HepG2 (cell line): ENCODE data around the gene SSBP4. TPM values are rescaled to one million over a fixed set of nuclear protein-coding genes. Genes with fewer than 3 reads are reported as not detected.

ENCODE experiments used
- AGO1 ChIP-seq: fragments of 200-400 bp; formaldehyde crosslinking; IDR thresholded peaks from 2 replicates; pipeline ENCODE4 v1.6.1; 2017; ENCODE audit warnings: mild to moderate bottlenecking, low read depth, low read length, moderate library complexity; ENCODE audit not compliant: poor library complexity, severe bottlenecking
- ARID5B ChIP-seq: IDR thresholded peaks from 2 replicates; pipeline ENCODE4 v1.4.0; 2020; ENCODE audit warnings: mild to moderate bottlenecking, missing genetic modification reagents
- CBX2 ChIP-seq, 2 experiments: fragments of 200-600 bp in 1 of 2; sonication (generic); formaldehyde crosslinking in 1 of 2; IDR thresholded peaks; 2 replicates each; pipeline versions ENCODE4 v1.7.0 to v1.8.1; 2018 to 2022; ENCODE audit warnings: low read depth in 2 of 2, low read length in 1 of 2, mild to moderate bottlenecking in 1 of 2, missing genetic modification reagents in 1 of 2
- CENPBD1 ChIP-seq: sonication (generic); formaldehyde crosslinking; IDR thresholded peaks from 2 replicates; pipeline ENCODE4 v1.8.0; 2022; ENCODE audit warnings: missing genetic modification reagents, low read depth, mild to moderate bottlenecking, borderline replicate concordance
- MTF1 ChIP-seq: sonication (generic); formaldehyde crosslinking; IDR thresholded peaks from 2 replicates; pipeline ENCODE4 v1.5.0; 2020; ENCODE audit warnings: missing genetic modification reagents
- MYPOP ChIP-seq: sonication (generic); formaldehyde crosslinking; IDR thresholded peaks from 2 replicates; pipeline ENCODE4 v1.8.1; 2023; ENCODE audit warnings: mild to moderate bottlenecking, moderate library complexity, missing genetic modification reagents
- POGZ ChIP-seq: sonication (generic); formaldehyde crosslinking; IDR thresholded peaks from 2 replicates; pipeline ENCODE4 v1.4.0; 2020; ENCODE audit warnings: mild to moderate bottlenecking, missing genetic modification reagents
- SPEN ChIP-seq: sonication (generic); formaldehyde crosslinking; IDR thresholded peaks from 2 replicates; pipeline ENCODE4 v1.5.1; 2020; ENCODE audit warnings: low read depth, mild to moderate bottlenecking, missing genetic modification reagents
- ZBTB2 ChIP-seq: sonication (generic); formaldehyde crosslinking; IDR thresholded peaks from 2 replicates; pipeline ENCODE4 v1.8.0; 2022; ENCODE audit warnings: low read depth, missing genetic modification reagents
- ZEB1 ChIP-seq: IDR thresholded peaks from 2 replicates; pipeline ENCODE4 v1.6.1; 2012; ENCODE audit warnings: mild to moderate bottlenecking, low read depth, inconsistent platforms; ENCODE audit not compliant: insufficient replicate concordance
- ZNF12 ChIP-seq: sonication (generic); formaldehyde crosslinking; IDR thresholded peaks from 2 replicates; pipeline ENCODE4 v1.5.0; 2020; ENCODE audit warnings: missing genetic modification reagents
- ZNF207 ChIP-seq: fragments of 450-650 bp; IDR thresholded peaks from 2 replicates; pipeline ENCODE4 v1.6.1; 2016; ENCODE audit warnings: antibody characterized with exemption, borderline replicate concordance
- ZNF260 ChIP-seq: sonication (generic); formaldehyde crosslinking; IDR thresholded peaks from 2 replicates; pipeline ENCODE4 v1.4.0; 2020; ENCODE audit warnings: missing genetic modification reagents, low read depth, mild to moderate bottlenecking, borderline replicate concordance
- ZNF264 ChIP-seq: sonication (generic); formaldehyde crosslinking; IDR thresholded peaks from 2 replicates; pipeline ENCODE4 v1.4.0; 2020; ENCODE audit warnings: missing genetic modification reagents
- ZNF44 ChIP-seq: sonication (generic); formaldehyde crosslinking; IDR thresholded peaks from 2 replicates; pipeline ENCODE4 v1.5.1; 2020; ENCODE audit warnings: mild to moderate bottlenecking, missing genetic modification reagents
- ZNF782 ChIP-seq: sonication (generic); formaldehyde crosslinking; IDR thresholded peaks from 2 replicates; pipeline ENCODE4 v1.4.0; 2020; ENCODE audit warnings: missing genetic modification reagents, mild to moderate bottlenecking, borderline replicate concordance
- ZNF784 ChIP-seq: sonication (generic); formaldehyde crosslinking; IDR thresholded peaks from 2 replicates; pipeline ENCODE4 v1.5.1; 2020; ENCODE audit warnings: missing genetic modification reagents, mild to moderate bottlenecking, borderline replicate concordance
- ZNF788 ChIP-seq: sonication (generic); formaldehyde crosslinking; IDR thresholded peaks from 2 replicates; pipeline ENCODE4 v1.5.0; 2020; ENCODE audit warnings: mild to moderate bottlenecking, missing genetic modification reagents, borderline replicate concordance
- ZSCAN5A ChIP-seq: sonication (generic); formaldehyde crosslinking; IDR thresholded peaks from 2 replicates; pipeline ENCODE4 v1.8.0; 2022; ENCODE audit warnings: mild to moderate bottlenecking, missing genetic modification reagents, borderline replicate concordance
- polyA plus RNA-seq, 8 experiments: library from polyadenylated mRNA; depleted of rRNA in 3 of 8; stranded (reverse) in 7 of 8; unstranded in 1 of 8; fragments of >200 nt; fragmentation: Illumina TruSeq in 4 of 8; extraction: Trizol in 4 of 8; gene quantifications; 2 replicates each; pipeline versions ENCODE4 v1.2.1 to v1.2.3, GENCODE V29; 2011 to 2016; ENCODE audit warnings: low read depth in 4 of 8, missing spikeins in 1 of 8, mixed read lengths in 1 of 8; ENCODE audit not compliant: insufficient read depth in 1 of 8
- total RNA-seq, 5 experiments: library from RNA; depleted of rRNA; stranded (reverse); fragments of >200 nt; fragmentation: Illumina TruSeq; extraction: Trizol; gene quantifications; 2 replicates each; pipeline ENCODE4 v1.2.3, GENCODE V29; 2016; ENCODE audit warnings: low read depth in 1 of 5

The SSBP4 gene
- total and polyA plus RNA-seq, 2 of the 13 experiments (the other 11 are each of a cell fraction or from before 2014, with no cell fraction given) = 20.8 to 39.5 TPM

- TF ChIP-seq SPEN (CRISPR knock-in tag) (no peak; the same call in 1 of the 2 replicates), POGZ (CRISPR knock-in tag) (no peak), MYPOP (CRISPR knock-in tag) (no peak), CBX2 (IDR thresholded peaks at IDR 0.05; ENCODE audit: low read depth, low read length) (no peak), CBX2 (CRISPR knock-in tag; IDR thresholded peaks at IDR 0.05; ENCODE audit: low read depth) (no peak), ZNF44 (CRISPR knock-in tag) (no peak), CENPBD1 (CRISPR knock-in tag) (no peak), ZNF782 (CRISPR knock-in tag) (no peak), ZNF12 (no peak), ZSCAN5A (no peak), ZNF264 (CRISPR knock-in tag) (no peak), ZNF784 (peak; percentile 63; the same call in 1 of the 2 replicates), ZNF788 (CRISPR knock-in tag) (peak; percentile 76; the same call in 1 of the 2 replicates), ZBTB2 (CRISPR knock-in tag) (no peak), ZNF260 (no peak), ZNF207 (no peak), AGO1 (no peak), ZEB1 (no peak), MTF1 (CRISPR knock-in tag) (no peak), ARID5B (CRISPR knock-in tag) (0 out of 2 replicates have a peak, but pooled peaks have one; percentile 7)
Observed at GRCh38 chr19:18469069-18469846, 50.1 kb downstream of the SSBP4 start (continued).
